Endothelial cell of umbilical vein (primary cell): ENCODE measurements around the gene ADM5. TPM values are rescaled to one million over a fixed set of nuclear protein-coding genes. Genes with fewer than 3 reads are reported as not detected.

Source experiments
- BruUV-seq: library from RNA; stranded (reverse); fragments of 400-500 nt; replicated peaks from 2 replicates; lab custom pipeline; 2021; lab: Mats Ljungman, UMichigan
- CTCF ChIA-PET: fragments of 300-600, 350-600 bp; sonication (Branson Sonifier 250); formaldehyde crosslinking; loops from one replicate; lab custom pipeline; 2021; ENCODE audit warnings: antibody characterized with exemption, inconsistent platforms; lab: Charles Lee
- POLR2A ChIA-PET: fragments of 300-600, 350-600 bp; sonication (Branson Sonifier 250); formaldehyde crosslinking; loops from one replicate; lab custom pipeline; 2021; ENCODE audit warnings: antibody characterized with exemption, inconsistent platforms; lab: Charles Lee
- DNase-seq: peaks from one replicate; pipeline ENCODE4 v3.0.0-alpha.2; 2011; ENCODE audit warnings: low read depth, low spot score
- FAIRE-seq: peaks from 2 replicates; lab custom pipeline; 2011; peaks lifted over from hg19 to GRCh38; lab: Jason Lieb, UNC
- H2AFZ ChIP-seq: 2 replicates; pipeline ENCODE4 v1.6.0; 2012; ENCODE audit warnings: low read depth, low read length, control low read depth, inconsistent platforms
- H3K27ac ChIP-seq: 2 replicates; pipeline ENCODE4 v1.5.1; 2011; ENCODE audit warnings: low read depth, mild to moderate bottlenecking, control low read depth, low read length, moderate library complexity; ENCODE audit not compliant: insufficient read depth
- H3K27me3 ChIP-seq, 2 experiments: 2 replicates each; pipeline versions ENCODE4 v1.6.0 to v1.6.1; 2011; ENCODE audit warnings: low read length in 2 of 2, mixed read lengths in 1 of 2; ENCODE audit not compliant: control insufficient read depth in 2 of 2, insufficient read depth in 2 of 2
- H3K36me3 ChIP-seq, 2 experiments: 2 replicates in 1 of 2; 3 replicates in 1 of 2; pipeline ENCODE4 v1.5.1; 2011; ENCODE audit warnings: low read length in 2 of 2, mild to moderate bottlenecking in 1 of 2, moderate library complexity in 1 of 2; ENCODE audit not compliant: control insufficient read depth in 2 of 2, insufficient read depth in 2 of 2; ENCODE audit errors: extremely low read depth in 1 of 2
- H3K4me1 ChIP-seq: 3 replicates; pipeline ENCODE4 v1.5.1; 2011; ENCODE audit warnings: mild to moderate bottlenecking, low read length; ENCODE audit not compliant: control insufficient read depth, insufficient read depth; ENCODE audit errors: extremely low read depth
- H3K4me2 ChIP-seq: 2 replicates; pipeline ENCODE4 v1.6.1; 2011; ENCODE audit warnings: low read length, control low read depth, mixed read lengths; ENCODE audit not compliant: insufficient read depth
- H3K4me3 ChIP-seq, 3 experiments: fragments of 200-600 bp in 1 of 3; sonication (generic), shearing (Covaris generic) in 1 of 3; replicated peaks in 1 of 3; 2 replicates each; pipeline ENCODE4 v1.5.1; 2011 to 2016; ENCODE audit warnings: control low read depth in 3 of 3, low read length in 3 of 3, mild to moderate bottlenecking in 2 of 3, inconsistent platforms in 1 of 3, low read depth in 1 of 3, moderate library complexity in 1 of 3; ENCODE audit not compliant: insufficient read depth in 1 of 3
- H3K79me2 ChIP-seq: 2 replicates; pipeline ENCODE4 v1.6.0; 2012; ENCODE audit warnings: low read length, inconsistent platforms; ENCODE audit not compliant: control insufficient read depth, insufficient read depth
- H3K9ac ChIP-seq: replicated peaks from 2 replicates; pipeline ENCODE3; 2011; ENCODE audit warnings: low read length, control low read depth; ENCODE audit not compliant: insufficient read depth; ENCODE audit errors: extremely low read depth
- H3K9me1 ChIP-seq: replicated peaks from 3 replicates; pipeline ENCODE4 v1.6.0; 2011; ENCODE audit warnings: mild to moderate bottlenecking, low read length; ENCODE audit not compliant: control insufficient read depth, insufficient read depth; ENCODE audit errors: extremely low read depth
- H3K9me3 ChIP-seq: replicated peaks from 2 replicates; pipeline ENCODE4 v1.5.1; 2012; ENCODE audit warnings: low read length, inconsistent platforms; ENCODE audit not compliant: control insufficient read depth, insufficient read depth
- H4K20me1 ChIP-seq: replicated peaks from 2 replicates; pipeline ENCODE3; 2011; ENCODE audit warnings: mild to moderate bottlenecking, low read length; ENCODE audit not compliant: control insufficient read depth, insufficient read depth; ENCODE audit errors: extremely low read depth
- CTCF ChIP-seq, 2 donors: IDR thresholded peaks; 1 replicate in 1 of 2; 2 replicates in 1 of 2; pipeline ENCODE4 v1.5.1; 2011; ENCODE audit warnings: low read length in 2 of 2, mild to moderate bottlenecking in 2 of 2, moderate library complexity in 2 of 2, control low read depth in 1 of 2, inconsistent platforms in 1 of 2, low read depth in 1 of 2; ENCODE audit not compliant: insufficient read depth in 1 of 2; ENCODE audit errors: extremely low read depth in 1 of 2
- EZH2 ChIP-seq: IDR thresholded peaks from 2 replicates; pipeline ENCODE4 v1.6.1; 2012; ENCODE audit warnings: borderline replicate concordance, low read depth, mild to moderate bottlenecking, moderate library complexity, low read length, inconsistent platforms; ENCODE audit not compliant: severe bottlenecking
- GATA2 ChIP-seq: IDR thresholded peaks from 2 replicates; pipeline ENCODE4 v1.7.0; 2011; ENCODE audit warnings: low read depth, mild to moderate bottlenecking, moderate library complexity, mixed read lengths, low read length; ENCODE audit not compliant: insufficient read length, insufficient read depth
- JUN ChIP-seq: IDR thresholded peaks from 2 replicates; pipeline ENCODE4 v1.6.1; 2011; ENCODE audit warnings: borderline replicate concordance, low read depth; ENCODE audit not compliant: insufficient read length, insufficient read depth
- MAX ChIP-seq: IDR thresholded peaks from 2 replicates; pipeline ENCODE4 v1.6.1; 2011; ENCODE audit not compliant: insufficient read depth, insufficient read length
- MYC ChIP-seq: IDR thresholded peaks from one replicate; pipeline ENCODE4 v1.6.1; 2011; ENCODE audit warnings: mild to moderate bottlenecking, low read depth, low read length
- POLR2A ChIP-seq: IDR thresholded peaks from 2 replicates; pipeline ENCODE4 v1.6.1; 2012; ENCODE audit warnings: low read depth, mild to moderate bottlenecking, control low read depth, low read length
- POLR2AphosphoS5 ChIP-seq: IDR thresholded peaks from 2 replicates; pipeline ENCODE4 v1.6.1; 2012; ENCODE audit warnings: low read depth, mild to moderate bottlenecking, control low read depth, low read length, moderate library complexity; ENCODE audit not compliant: insufficient read depth
- dilution Hi-C: fragments of 300-500 bp; cut with MboI; formaldehyde crosslinking; loops from one replicate; pipeline ENCODE4 v1.15.0; 2019; ENCODE audit warnings: low sequenced_read_pairs; ENCODE audit not compliant: extremely low pct_ligation_motif_present
- intact Hi-C: fragments of 100-400 bp; cut with micrococcal nuclease; formaldehyde crosslinking; loops from one replicate; pipeline ENCODE4 v1.10.0; 2022
- polyA plus RNA-seq, 4 experiments: library from polyadenylated mRNA; depleted of rRNA in 3 of 4; stranded (reverse) in 3 of 4; unstranded in 1 of 4; fragments of >200 nt; gene quantifications; 2 replicates each; pipeline versions ENCODE4 v1.2.1 to v1.2.3, GENCODE V29; 2011 to 2012; ENCODE audit warnings: missing spikeins in 1 of 4
- total RNA-seq: library from RNA; stranded (reverse); gene quantifications from 2 replicates; pipeline ENCODE4 v1.2.3, GENCODE V29; 2021

ADM5 gene
- total and polyA plus RNA-seq, 2 donors (not counting 3 experiments of a cell fraction or from before 2014, with no cell fraction given) = 3.3 to 4.4 TPM

- Histone ChIP-seq H2AFZ (no peak overlapping the region), H3K9ac (no peak overlapping the region), H3K9me1 (no peaks in the 10 kb centered on the region), H3K4me1 (no peaks in the 10 kb centered on the region), H3K4me3 (no peak overlapping the region), H3K36me3 (no peaks in the 10 kb centered on the region), H4K20me1 (no peaks in the 10 kb centered on the region), H3K4me2 (no peak overlapping the region), H3K9me3 (no peaks in the 10 kb centered on the region), H3K27ac (no peak overlapping the region), H3K27me3 (no peaks in the 10 kb centered on the region), H3K79me2 (no peaks in the 10 kb centered on the region)
- CTCF ChIA-PET = no interaction called here
- TF ChIP-seq JUN (no peak), POLR2AphosphoS5 (no peak)
- DNase-seq (no peak), FAIRE-seq (no peak)
- intact Hi-C loops (no loop called here), dilution Hi-C loops (no loop called here)
- POLR2A ChIA-PET = no interaction called here
- no TSS peak for BruUV-seq
These were observed 48.9 kb downstream of the ADM5 start for GRCh38 chr19:49738268-49738667.

GRCh38 chr19:49739098-49739497 lies 49.7 kb downstream of the ADM5 start:
- no peaks in the 10 kb centered on the region for H3K27me3 ChIP-seq
- DNase-seq (no peak), FAIRE-seq (no peak)
- ChIA-PET POLR2A (no interaction called here), CTCF (no interaction called here)
- no peaks in the 10 kb centered on the region for H3K79me2 ChIP-seq
- H2AFZ ChIP-seq = no peak overlapping the region
- BruUV-seq = no TSS peak
- no peak overlapping the region for H3K27ac ChIP-seq
- no peaks in the 10 kb centered on the region for H3K9me3 ChIP-seq
- no peak overlapping the region for H3K4me2 ChIP-seq
- H3K9me1 ChIP-seq = no peaks in the 10 kb centered on the region
- no peaks in the 10 kb centered on the region for H3K4me1 ChIP-seq
- intact Hi-C loops (no loop called here), dilution Hi-C loops (no loop called here)
- H3K4me3 ChIP-seq = no peak overlapping the region
- H4K20me1 ChIP-seq = no peaks in the 10 kb centered on the region
- H3K9ac ChIP-seq = no peak overlapping the region
- TF ChIP-seq MAX = no peak
- TF ChIP-seq GATA2 = no peak
- TF ChIP-seq CTCF (IDR thresholded peaks at IDR 0.05; ENCODE audit: extremely low read depth in 1 of 2, insufficient read depth in 1 of 2, low read depth in 1 of 2, low read length in 2 of 2) = no peak
- TF ChIP-seq POLR2AphosphoS5 = no peak
- TF ChIP-seq EZH2 = no peak
- TF ChIP-seq MYC = no peak
- no peak for TF ChIP-seq POLR2A
- TF ChIP-seq JUN = no peak
- no peaks in the 10 kb centered on the region for H3K36me3 ChIP-seq
